HG03108 (cell line): ENCODE results near the gene LCE1F.

Experiments
- ATAC-seq: cut with Tn5 transposase; IDR thresholded peaks from one replicate; pipeline ENCODE4 v1.9.1; 2021; ENCODE audit warnings: moderate library complexity; ENCODE audit not compliant: unreplicated experiment

LCE1F gene, protein sequence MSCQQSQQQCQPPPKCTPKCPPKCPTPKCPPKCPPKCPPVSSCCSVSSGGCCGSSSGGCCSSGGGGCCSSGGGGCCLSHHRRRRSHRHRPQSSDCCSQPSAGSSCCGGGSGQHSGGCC

GRCh38 chr1:152774875-152775274 is at the start of gene LCE1F:
TSS of gene LCE1F (plus strand) at chr1:152775140. CDS start at chr1:152776372, 1,232 bp downstream.
- no peak for ATAC-seq

GRCh38 chr1:152725261-152725660 is 49.7 kb upstream of the LCE1F start:
- no peak for ATAC-seq

DNA sequence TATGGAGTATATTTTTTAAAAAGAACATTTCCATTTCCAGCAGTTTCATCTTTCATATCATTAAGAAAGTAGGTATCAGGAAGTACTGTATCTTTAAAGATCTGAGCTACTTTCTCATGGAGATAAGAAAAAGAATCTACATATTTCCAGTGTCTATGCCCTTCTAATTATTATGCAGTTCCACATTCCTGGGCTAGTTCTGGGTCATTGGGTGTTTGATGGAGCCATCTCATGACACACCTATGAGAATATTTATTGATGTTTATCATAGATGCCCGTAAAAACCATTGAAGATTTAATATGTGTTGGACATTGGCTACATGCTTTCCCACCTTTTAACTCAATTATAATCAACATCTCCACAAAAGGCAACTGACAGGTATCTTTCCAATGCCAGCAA is 46.0 kb upstream of the LCE1F start:
- no peak for ATAC-seq

GRCh38 chr1:152735648-152736047 is 39.3 kb upstream of the LCE1F start:
- no peak for ATAC-seq

- no peak for ATAC-seq
Observed at GRCh38 chr1:152737997-152738396, 36.9 kb upstream of the LCE1F start.

GRCh38 chr1:152739841-152740240 is 35.1 kb upstream of the LCE1F start:
- ATAC-seq: no peak

- ATAC-seq: no peak
Observed at GRCh38 chr1:152741656-152742055, 33.3 kb upstream of the LCE1F start.

- no peak for ATAC-seq
Observed at GRCh38 chr1:152743371-152744145, 31.4 kb upstream of the LCE1F start.

GRCh38 chr1:152745289-152745704 is 29.6 kb upstream of the LCE1F start:
- ATAC-seq: no peak

DNA sequence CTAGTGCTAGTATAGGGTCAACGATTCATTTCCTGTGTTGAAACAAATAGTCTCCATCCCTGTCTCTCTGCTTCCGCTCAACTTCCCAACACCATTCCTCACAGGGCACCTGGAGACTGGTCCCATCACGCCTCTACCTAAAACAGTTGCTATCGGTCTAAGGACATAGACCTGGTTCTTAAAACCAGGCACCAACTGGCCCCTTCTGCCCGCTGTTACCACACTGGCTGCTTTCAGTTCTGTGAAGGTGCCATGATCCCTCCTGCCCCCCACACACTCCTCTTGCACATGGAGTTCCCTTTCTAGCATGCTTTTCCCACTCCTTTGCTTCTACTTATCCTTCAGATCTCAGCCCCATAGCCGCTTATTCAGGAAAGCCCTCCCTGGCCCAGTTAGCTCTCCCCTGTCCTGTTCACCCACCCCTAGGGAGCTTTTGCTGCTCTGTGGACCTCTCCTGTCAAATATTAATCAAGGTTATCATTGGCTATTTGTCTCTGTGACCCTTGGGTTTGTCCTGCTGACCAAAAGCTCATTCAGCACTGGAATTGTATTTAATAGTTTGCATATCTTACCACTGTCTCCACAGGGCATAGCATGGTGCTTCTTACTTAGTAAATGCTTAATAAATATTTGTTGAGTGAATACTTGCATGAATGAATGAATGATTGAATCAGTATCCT is 29.0 kb upstream of the LCE1F start:
- no peak for ATAC-seq

DNA sequence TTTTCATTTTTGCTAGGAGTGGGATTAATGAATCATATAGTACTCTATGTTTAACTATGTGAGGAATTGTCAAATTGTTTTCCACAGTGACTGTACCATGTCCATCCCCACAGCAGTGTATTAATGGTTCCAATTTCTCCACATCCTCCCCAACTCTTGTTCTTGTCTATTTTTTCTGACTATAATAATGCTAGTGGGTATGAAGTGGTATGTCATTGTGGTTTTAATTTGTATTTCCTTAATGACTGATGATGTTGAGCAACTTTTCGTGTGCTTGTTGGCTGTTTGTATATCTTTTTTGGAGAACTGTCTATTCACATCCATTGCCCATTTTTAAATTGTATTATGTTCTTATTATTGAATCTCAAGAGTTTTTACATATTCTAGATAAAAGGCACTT is 27.1 kb upstream of the LCE1F start:
- no peak for ATAC-seq

- ATAC-seq: no peak
Observed at GRCh38 chr1:152752225-152752624, 22.7 kb upstream of the LCE1F start.

DNA sequence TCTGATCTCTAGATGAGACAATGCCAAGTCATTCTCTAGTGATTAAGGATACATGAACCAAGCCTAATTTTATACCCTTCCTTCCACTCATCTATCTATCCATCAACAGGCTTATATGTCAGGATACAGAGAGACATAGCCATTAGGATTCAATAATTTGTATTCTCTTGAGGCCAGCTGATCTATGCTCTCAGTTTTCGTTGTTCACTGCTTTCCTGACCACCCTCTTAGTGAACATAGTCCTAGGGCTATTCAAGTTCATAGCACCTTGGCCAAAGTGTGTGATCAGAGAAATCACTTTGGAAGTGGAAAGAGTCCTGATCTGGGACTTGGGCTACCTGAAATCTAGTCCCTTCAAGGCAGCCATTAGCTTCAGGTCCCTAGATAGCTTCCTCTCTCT is 21.4 kb upstream of the LCE1F start:
- ATAC-seq: no peak

DNA sequence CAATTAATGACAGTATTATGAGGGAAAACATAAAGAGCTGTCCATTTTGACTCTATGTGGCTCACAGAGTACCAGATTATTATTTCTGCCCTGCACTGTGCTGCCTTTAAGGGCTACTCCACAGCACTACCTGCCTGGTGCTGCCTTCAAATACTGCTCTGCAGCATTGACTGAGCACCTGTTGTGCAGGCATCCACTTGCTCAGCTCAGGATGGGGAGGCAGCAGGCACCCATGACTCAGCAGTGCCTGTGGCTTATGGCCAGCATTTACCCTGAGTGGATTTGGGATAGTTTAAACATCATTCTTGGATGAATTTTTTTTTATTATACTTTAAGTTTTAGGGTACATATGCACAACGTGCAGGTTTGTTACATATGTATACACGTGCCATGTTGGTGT is 18.1 kb upstream of the LCE1F start:
- no peak for ATAC-seq

GRCh38 chr1:152757747-152758146 is 17.2 kb upstream of the LCE1F start, which contains the start of gene KPRP:
TSS of gene KPRP (plus strand) at chr1:152758025. CDS start at chr1:152759589, 1,564 bp downstream.
- ATAC-seq: no peak

DNA sequence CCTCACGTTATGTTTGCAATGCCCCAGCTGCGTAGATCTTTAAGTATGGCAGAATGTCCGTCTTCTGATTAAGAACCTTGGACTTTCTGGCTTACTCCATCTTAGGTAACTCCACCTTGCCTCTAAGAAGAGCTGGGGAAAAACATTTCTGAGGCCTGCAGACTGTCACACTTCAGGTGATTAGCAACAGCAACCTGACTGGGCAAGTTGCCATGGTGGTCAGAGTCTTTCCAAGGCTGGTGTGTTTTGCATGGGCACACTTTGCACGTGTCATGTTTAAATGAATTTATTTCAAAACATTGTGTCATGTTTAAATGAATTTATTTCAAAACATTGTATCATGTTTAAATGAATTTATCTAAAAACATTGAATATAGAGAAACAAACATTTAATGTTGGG is 16.3 kb upstream of the LCE1F start:
- ATAC-seq: no peak

DNA sequence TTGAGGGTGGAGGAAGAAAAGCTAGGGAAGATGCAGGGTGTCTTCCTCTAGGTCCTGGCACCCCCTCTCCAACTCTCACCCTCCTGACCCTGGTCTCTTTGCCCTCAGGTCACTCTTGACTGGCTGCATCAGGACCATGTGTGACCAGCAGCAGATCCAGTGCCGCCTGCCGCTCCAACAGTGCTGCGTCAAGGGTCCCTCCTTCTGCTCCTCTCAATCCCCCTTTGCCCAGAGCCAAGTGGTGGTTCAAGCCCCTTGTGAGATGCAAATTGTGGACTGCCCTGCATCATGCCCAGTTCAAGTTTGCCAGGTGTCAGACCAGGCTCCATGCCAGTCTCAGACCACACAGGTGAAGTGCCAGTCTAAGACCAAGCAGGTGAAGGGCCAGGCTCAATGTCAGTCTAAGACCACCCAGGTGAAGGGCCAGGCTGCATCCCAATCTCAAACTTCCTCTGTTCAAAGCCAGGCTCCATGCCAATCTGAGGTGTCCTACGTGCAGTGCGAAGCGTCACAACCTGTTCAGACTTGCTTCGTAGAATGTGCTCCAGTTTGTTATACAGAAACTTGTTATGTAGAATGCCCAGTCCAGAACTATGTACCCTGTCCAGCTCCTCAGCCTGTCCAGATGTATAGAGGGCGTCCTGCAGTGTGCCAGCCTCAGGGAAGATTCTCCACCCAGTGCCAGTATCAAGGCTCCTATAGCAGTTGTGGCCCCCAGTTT is 15.3 kb upstream of the LCE1F start:
- no peak for ATAC-seq

DNA sequence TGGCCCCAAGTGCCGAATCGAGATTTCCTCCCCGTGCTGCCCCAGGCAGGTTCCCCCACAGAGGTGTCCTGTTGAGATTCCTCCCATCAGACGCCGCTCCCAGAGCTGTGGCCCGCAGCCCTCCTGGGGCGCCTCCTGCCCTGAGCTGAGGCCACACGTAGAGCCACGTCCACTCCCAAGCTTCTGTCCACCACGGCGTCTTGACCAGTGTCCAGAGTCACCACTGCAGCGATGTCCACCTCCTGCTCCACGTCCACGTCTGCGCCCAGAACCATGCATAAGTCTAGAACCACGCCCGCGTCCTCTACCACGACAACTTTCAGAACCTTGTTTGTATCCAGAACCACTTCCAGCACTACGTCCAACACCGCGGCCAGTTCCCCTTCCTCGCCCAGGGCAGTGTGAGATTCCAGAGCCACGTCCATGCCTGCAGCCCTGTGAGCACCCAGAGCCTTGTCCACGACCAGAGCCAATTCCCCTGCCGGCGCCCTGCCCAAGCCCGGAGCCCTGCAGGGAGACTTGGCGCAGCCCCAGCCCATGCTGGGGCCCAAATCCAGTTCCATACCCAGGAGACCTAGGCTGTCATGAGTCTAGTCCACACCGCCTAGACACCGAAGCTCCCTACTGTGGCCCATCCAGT is 14.3 kb upstream of the LCE1F start:
- ATAC-seq: no peak

DNA sequence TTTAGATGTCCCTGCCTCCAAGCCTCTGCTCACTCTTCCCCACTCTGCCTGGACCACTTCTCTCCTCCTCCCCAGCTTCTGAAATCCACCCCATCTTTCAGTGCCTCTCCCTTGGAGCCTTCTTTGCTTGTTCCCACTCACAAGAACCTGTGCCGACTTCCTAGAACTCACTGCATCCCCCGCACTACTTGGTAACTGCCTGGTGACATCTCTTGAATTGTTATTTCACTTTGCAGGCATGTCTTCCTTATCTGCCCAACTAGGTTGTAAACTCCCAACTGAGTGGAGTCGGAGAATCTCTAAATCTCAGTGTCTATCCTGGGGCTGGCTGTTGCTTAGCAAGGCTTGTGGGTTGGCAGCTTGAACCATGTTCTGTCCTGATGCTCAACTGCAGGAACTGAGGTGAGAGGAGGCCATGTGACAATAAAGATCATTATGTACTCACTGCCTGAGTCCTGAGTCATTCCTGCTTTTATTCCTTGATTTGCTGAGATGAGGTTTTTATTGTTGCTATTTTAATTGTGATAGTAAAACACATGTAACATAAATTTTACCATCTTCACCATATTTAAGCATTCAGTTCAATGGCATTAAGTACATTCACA is 13.2 kb upstream of the LCE1F start:
- no peak for ATAC-seq

DNA sequence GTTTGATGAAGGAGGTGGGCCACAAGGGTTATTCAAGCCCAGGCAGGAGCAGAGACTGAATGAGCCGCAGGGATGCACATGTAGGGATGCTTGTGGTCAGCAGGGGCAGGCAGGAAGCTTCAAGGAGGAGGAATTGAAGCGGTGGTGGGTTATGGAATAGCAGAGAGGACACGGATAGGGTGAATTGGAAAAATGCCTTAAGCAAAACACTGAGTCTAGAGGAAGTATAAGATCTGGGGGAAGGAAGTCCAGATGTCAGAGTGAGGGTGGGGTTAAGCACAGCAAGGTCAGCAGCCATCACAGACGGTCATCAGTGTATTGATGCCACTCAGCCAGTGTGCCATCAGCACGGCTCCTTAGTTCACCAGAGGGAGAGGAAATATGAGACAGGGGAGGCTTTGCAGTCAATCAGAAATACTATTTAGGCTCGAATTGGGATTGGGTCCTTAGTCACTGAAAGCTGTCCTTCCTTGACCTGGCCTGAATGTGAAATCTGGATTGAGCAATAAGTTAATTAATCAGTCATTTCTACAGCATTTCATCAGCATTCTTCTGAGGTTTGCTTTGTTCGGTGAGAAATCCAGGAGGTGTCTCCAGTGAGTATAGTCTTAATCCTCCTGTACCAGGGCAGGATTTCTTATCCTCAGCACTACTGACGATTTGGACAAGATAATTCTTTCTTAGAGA is 6.0 kb upstream of the LCE1F start:
- no peak for ATAC-seq
